ENCODE results near the gene MYMX. TPM values are rescaled to one million over a fixed set of nuclear protein-coding genes. Genes with fewer than 3 reads are reported as not detected.
A peak's percentile ranks its signal among the peaks of the same experiment; 100 is the strongest.

The MYMX gene
- total RNA-seq, 2 experiments from 2014 or later: not detected

GRCh38 chr6:44253307-44254101, 36.8 kb downstream of the MYMX start:
- Mint-ChIP-seq H3K27me3 (no peaks in the 10 kb centered on the region), H3K9me3 (ENCODE audit: low read depth) (no peaks in the 10 kb centered on the region), H3K4me1 (peaks cover 79% of the 10 kb centered on the region), H3K27ac (peak overlapping the region; percentile 17), H3K4me3 (peak overlapping the region; percentile 97), H3K36me3 (ENCODE audit: low read depth) (peaks cover 75% of the 10 kb centered on the region)
- DNase-seq (peak; percentile 81), ATAC-seq (peak; percentile 24)
- ChIA-PET POLR2A (interaction anchor here (1.2 to 3.7 kb wide), 3 partner anchors 9 to 29 kb away, joined by 3 to 28 read pairs (median 7); partner anchors contain the start of gene SLC29A1), CTCF (interaction anchor here (0.6 to 3.0 kb wide), 10 partner anchors 9 to 157 kb away, joined by 3 to 9 read pairs (median 4); no protein-coding TSS in a partner anchor)
- intact Hi-C loops (cut with DNase I, micrococcal nuclease): no loop called here

GRCh38 chr6:44254191-44255104, 37.7 kb downstream of the MYMX start:
- ChIA-PET CTCF (interaction anchor here (0.8 to 3.1 kb wide), 13 partner anchors 8 to 158 kb away, joined by 3 to 40 read pairs (median 4); partner anchors contain the start of gene HSP90AB1), POLR2A (interaction anchor here (0.5 to 4.3 kb wide), 6 partner anchors 8 to 85 kb away, joined by 3 to 70 read pairs (median 6); partner anchors contain the start of genes HSP90AB1 and SLC29A1)
- Mint-ChIP-seq H3K36me3 (ENCODE audit: low read depth) (peaks cover 70% of the 10 kb centered on the region), H3K27me3 (no peaks in the 10 kb centered on the region), H3K9me3 (ENCODE audit: low read depth) (no peaks in the 10 kb centered on the region), H3K4me3 (peak overlapping the region; percentile 26), H3K27ac (peak overlapping the region; percentile 90), H3K4me1 (peaks cover 74% of the 10 kb centered on the region)
- DNase-seq: no peak
- intact Hi-C loops (cut with DNase I, micrococcal nuclease): no loop called here
- no peak for ATAC-seq

- Mint-ChIP-seq H3K27me3 (no peaks in the 10 kb centered on the region), H3K4me1 (peaks cover 66% of the 10 kb centered on the region), H3K36me3 (ENCODE audit: low read depth) (peaks cover 62% of the 10 kb centered on the region), H3K9me3 (ENCODE audit: low read depth) (no peaks in the 10 kb centered on the region), H3K27ac (peak overlapping the region; percentile 90), H3K4me3 (peak overlapping the region; percentile 83)
- intact Hi-C loops (cut with DNase I, micrococcal nuclease): no loop called here
- POLR2A ChIA-PET: interaction anchor here (1.4 to 4.3 kb wide), 5 partner anchors 7 to 84 kb away, joined by 3 to 70 read pairs (median 7); partner anchors contain the start of genes HSP90AB1 and SLC29A1
- CTCF ChIA-PET: interaction anchor here (0.7 to 3.1 kb wide), 9 partner anchors 7 to 181 kb away, joined by 3 to 40 read pairs (median 4); partner anchors contain the start of gene HSP90AB1
- ATAC-seq: no peak
- DNase-seq: peak; percentile 38
Measured at GRCh38 chr6:44255105-44255808, 38.5 kb downstream of the MYMX start.

- ATAC-seq (peak; percentile 5), DNase-seq (no peak)
- Mint-ChIP-seq H3K27me3 (no peaks in the 10 kb centered on the region), H3K36me3 (ENCODE audit: low read depth) (peaks cover 58% of the 10 kb centered on the region), H3K27ac (peak overlapping the region; percentile 90), H3K9me3 (ENCODE audit: low read depth) (no peaks in the 10 kb centered on the region), H3K4me1 (peaks cover 61% of the 10 kb centered on the region), H3K4me3 (peak overlapping the region; percentile 83)
- CTCF ChIA-PET: interaction anchor here (0.5 to 3.1 kb wide), 26 partner anchors 8 to 182 kb away, joined by 3 to 40 read pairs (median 4); partner anchors contain the start of genes AARS2, HSP90AB1 and SLC29A1
- POLR2A ChIA-PET: interaction anchor here (0.7 to 4.3 kb wide), 5 partner anchors 9 to 83 kb away, joined by 3 to 70 read pairs (median 4); partner anchors contain the start of genes HSP90AB1 and SLC29A1
- intact Hi-C loops (cut with DNase I, micrococcal nuclease): loop anchor here (2.0 kb wide), 2 partner anchors 33 to 159 kb away; partner anchors contain the start of gene SLC29A1 (in 1 of the 2)
Measured at GRCh38 chr6:44255871-44256774, 39.4 kb downstream of the MYMX start.

- peak overlapping the region; percentile 90 for H3K27ac Mint-ChIP-seq
- peak overlapping the region; percentile 83 for H3K4me3 Mint-ChIP-seq
- no peaks in the 10 kb centered on the region for H3K27me3 Mint-ChIP-seq
- DNase-seq (no peak), ATAC-seq (no peak)
- intact Hi-C loops (cut with DNase I, micrococcal nuclease): loop anchor here (1.0 to 2.0 kb wide), 5 partner anchors 9 to 160 kb away; partner anchors contain the start of genes HSP90AB1 (in 2 of the 2), NFKBIE (in 2 of the 2) and SLC29A1 (in 1 of the 2)
- no peaks in the 10 kb centered on the region for H3K9me3 Mint-ChIP-seq (ENCODE audit: low read depth)
- CTCF ChIA-PET: interaction anchor here (0.5 to 3.1 kb wide), 25 partner anchors 8 to 160 kb away, joined by 3 to 40 read pairs (median 4); partner anchors contain the start of genes AARS2, HSP90AB1 and SLC29A1
- POLR2A ChIA-PET: interaction anchor here (1.4 to 4.3 kb wide), 3 partner anchors 10 to 33 kb away, joined by 3 to 70 read pairs (median 28); partner anchors contain the start of genes HSP90AB1 and SLC29A1
- H3K36me3 Mint-ChIP-seq (ENCODE audit: low read depth): peaks cover 53% of the 10 kb centered on the region
- peaks cover 57% of the 10 kb centered on the region for H3K4me1 Mint-ChIP-seq
Measured at GRCh38 chr6:44256775-44257024, 40.0 kb downstream of the MYMX start.

GRCh38 chr6:44257025-44257752, 40.5 kb downstream of the MYMX start, which contains the start of gene SLC35B2:
SLC35B2 (minus strand) TSS chr6:44257528; CDS start chr6:44257410, 118 bp downstream.
- Mint-ChIP-seq H3K27me3 (no peaks in the 10 kb centered on the region), H3K4me1 (peaks cover 56% of the 10 kb centered on the region), H3K36me3 (ENCODE audit: low read depth) (peaks cover 49% of the 10 kb centered on the region), H3K4me3 (peak within 1 kb of the TSS; percentile 83), H3K9me3 (ENCODE audit: low read depth) (no peaks in the 10 kb centered on the region), H3K27ac (peak within 1 kb of the TSS; percentile 90)
- peak; percentile 81 for DNase-seq
- peak; percentile 72 for ATAC-seq
- CTCF ChIA-PET: interaction anchor here (0.5 to 3.1 kb wide), 22 partner anchors 7 to 141 kb away, joined by 3 to 40 read pairs (median 4); partner anchors contain the start of genes AARS2, HSP90AB1 and SLC29A1
- POLR2A ChIA-PET: interaction anchor here (1.4 to 4.3 kb wide), 3 partner anchors 10 to 33 kb away, joined by 3 to 70 read pairs (median 28); partner anchors contain the start of genes HSP90AB1 and SLC29A1
- intact Hi-C loops (cut with DNase I, micrococcal nuclease): loop anchor here (1.0 to 2.0 kb wide), 5 partner anchors 8 to 160 kb away; partner anchors contain the start of genes HSP90AB1 (in 2 of the 2), NFKBIE (in 2 of the 2) and SLC29A1 (in 1 of the 2)

- H3K27ac Mint-ChIP-seq: peak overlapping the region; percentile 89
- ChIA-PET POLR2A (interaction anchor here (3.7 to 4.3 kb wide), 2 partner anchors 11 to 34 kb away, joined by 28 to 70 read pairs; partner anchors contain the start of genes HSP90AB1 and SLC29A1), CTCF (interaction anchor here (1.5 to 3.1 kb wide), 2 partner anchors 11 to 85 kb away, joined by 16 to 40 read pairs; partner anchors contain the start of gene HSP90AB1)
- DNase-seq (no peak), ATAC-seq (no peak)
- H3K9me3 Mint-ChIP-seq (ENCODE audit: low read depth): no peaks in the 10 kb centered on the region
- intact Hi-C loops (cut with DNase I, micrococcal nuclease): loop anchor here (1.0 to 2.0 kb wide), 5 partner anchors 7 to 161 kb away; partner anchors contain the start of genes HSP90AB1 (in 2 of the 2), NFKBIE (in 2 of the 2) and SLC29A1 (in 1 of the 2)
- peak overlapping the region; percentile 83 for H3K4me3 Mint-ChIP-seq
- H3K36me3 Mint-ChIP-seq (ENCODE audit: low read depth): peaks cover 49% of the 10 kb centered on the region
- no peaks in the 10 kb centered on the region for H3K27me3 Mint-ChIP-seq
- H3K4me1 Mint-ChIP-seq: peaks cover 58% of the 10 kb centered on the region
Measured at GRCh38 chr6:44257753-44258324, 41.1 kb downstream of the MYMX start.

GRCh38 chr6:44258325-44258863, 41.7 kb downstream of the MYMX start:
- no peaks in the 10 kb centered on the region for H3K9me3 Mint-ChIP-seq (ENCODE audit: low read depth)
- intact Hi-C loops (cut with DNase I, micrococcal nuclease): no loop called here
- POLR2A ChIA-PET: interaction anchor here (4.3 kb wide), 1 partner anchor 11 kb away, joined by 70 read pairs; the partner anchor contains the start of gene HSP90AB1
- CTCF ChIA-PET: no interaction called here
- ATAC-seq (no peak), DNase-seq (no peak)
- peak overlapping the region; percentile 89 for H3K27ac Mint-ChIP-seq
- H3K27me3 Mint-ChIP-seq: no peaks in the 10 kb centered on the region
- H3K36me3 Mint-ChIP-seq (ENCODE audit: low read depth): peaks cover 48% of the 10 kb centered on the region
- peaks cover 59% of the 10 kb centered on the region for H3K4me1 Mint-ChIP-seq
- H3K4me3 Mint-ChIP-seq: peak overlapping the region; percentile 83
